ENCODE measurements around the gene TMSB15B.
"Not testable (repeated sequence)": the region's sequence is repeated elsewhere in the genome, so short reads cannot be mapped to it uniquely, and the experiment has no call there.

TMSB15B gene

DNA sequence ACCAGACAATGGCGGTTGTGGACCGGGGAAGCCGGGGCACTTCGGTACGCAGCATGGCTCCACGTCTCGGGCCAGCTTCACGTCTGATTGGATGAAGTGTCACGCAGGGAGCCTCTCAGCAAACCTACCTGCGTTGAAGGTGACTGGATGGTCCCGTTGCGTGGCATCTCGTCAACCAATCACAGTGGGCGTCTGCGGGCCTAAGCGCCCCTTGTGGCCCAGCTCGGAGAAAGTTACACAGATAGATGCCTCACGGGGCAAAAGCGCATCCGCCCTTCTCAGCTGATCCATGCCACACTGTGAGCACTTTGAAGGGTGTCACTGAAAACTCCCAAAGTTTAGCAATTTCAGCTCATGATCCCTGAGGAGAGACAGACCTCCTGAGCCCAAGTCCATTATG is 51.2 kb downstream of the TMSB15B start, which contains the start of gene H2BW1:
Gene H2BW1 (minus strand): TSS at position 103 of the 400 bp plus-strand sequence. CDS start 132 bp downstream, outside the sequence.
- no peak for DNase-seq (ENCODE audit: extremely low read depth, insufficient read length)
- no peak within 1 kb of the TSS for H3K4me3 ChIP-seq (replicated peaks; ENCODE audit: low read depth, low read length)
- TF ChIP-seq, protein P1, sequence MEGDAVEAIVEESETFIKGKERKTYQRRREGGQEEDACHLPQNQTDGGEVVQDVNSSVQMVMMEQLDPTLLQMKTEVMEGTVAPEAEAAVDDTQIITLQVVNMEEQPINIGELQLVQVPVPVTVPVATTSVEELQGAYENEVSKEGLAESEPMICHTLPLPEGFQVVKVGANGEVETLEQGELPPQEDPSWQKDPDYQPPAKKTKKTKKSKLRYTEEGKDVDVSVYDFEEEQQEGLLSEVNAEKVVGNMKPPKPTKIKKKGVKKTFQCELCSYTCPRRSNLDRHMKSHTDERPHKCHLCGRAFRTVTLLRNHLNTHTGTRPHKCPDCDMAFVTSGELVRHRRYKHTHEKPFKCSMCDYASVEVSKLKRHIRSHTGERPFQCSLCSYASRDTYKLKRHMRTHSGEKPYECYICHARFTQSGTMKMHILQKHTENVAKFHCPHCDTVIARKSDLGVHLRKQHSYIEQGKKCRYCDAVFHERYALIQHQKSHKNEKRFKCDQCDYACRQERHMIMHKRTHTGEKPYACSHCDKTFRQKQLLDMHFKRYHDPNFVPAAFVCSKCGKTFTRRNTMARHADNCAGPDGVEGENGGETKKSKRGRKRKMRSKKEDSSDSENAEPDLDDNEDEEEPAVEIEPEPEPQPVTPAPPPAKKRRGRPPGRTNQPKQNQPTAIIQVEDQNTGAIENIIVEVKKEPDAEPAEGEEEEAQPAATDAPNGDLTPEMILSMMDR (IDR thresholded peaks at IDR 0.05; ENCODE audit: insufficient read depth, low read length, poor library complexity, severe bottlenecking), result no peak
- H3K27me3 ChIP-seq (replicated peaks; ENCODE audit: control insufficient read depth, insufficient read depth, low read length), result no peaks in the 10 kb centered on the region
- H3K36me3 ChIP-seq (ENCODE audit: control insufficient read depth, insufficient read depth, low read length), result no peaks in the 10 kb centered on the region

DNA sequence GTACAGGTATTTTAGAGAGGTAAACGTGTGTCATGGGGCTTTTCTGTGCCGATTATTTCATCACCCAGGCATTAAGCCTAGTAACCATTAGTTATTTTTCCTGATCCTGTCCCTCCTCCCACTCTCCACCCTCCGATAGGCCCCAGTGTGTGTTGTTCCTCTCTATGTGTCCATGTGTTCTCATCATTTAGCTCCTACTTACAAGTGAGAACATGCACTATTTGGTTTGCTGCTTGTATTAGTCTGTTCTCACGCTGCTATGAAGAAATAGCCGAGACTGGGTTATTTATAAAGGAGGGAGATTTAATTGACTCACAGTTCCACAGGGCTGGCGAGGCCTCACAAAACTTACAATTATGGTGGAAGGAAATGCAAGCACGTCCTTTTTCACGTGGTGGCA is 53.1 kb downstream of the TMSB15B start:
- not testable (repeated sequence) for H3K36me3 ChIP-seq (ENCODE audit: control insufficient read depth, insufficient read depth, low read length); H3K4me3 ChIP-seq (replicated peaks; ENCODE audit: low read depth, low read length); DNase-seq (ENCODE audit: extremely low read depth, insufficient read length); H3K27me3 ChIP-seq (replicated peaks; ENCODE audit: control insufficient read depth, insufficient read depth, low read length)
